CD4-positive, alpha-beta T cell (primary cell): ENCODE measurements around the gene CABP2. TPM values are rescaled to one million over a fixed set of nuclear protein-coding genes. Genes with fewer than 3 reads are reported as not detected.

Source experiments
- ATAC-seq: fragments of 200-7000 bp; cut with Tn5 transposase; one replicate; pipeline ENCODE4 v1.10.0; 2022; ENCODE audit warnings: mild to moderate bottlenecking; ENCODE audit not compliant: poor library complexity
- CTCF ChIA-PET: fragments of 350-600 bp; sonication (Branson Sonifier 250); formaldehyde crosslinking; loops from one replicate; lab custom pipeline; 2021; ENCODE audit warnings: antibody characterized with exemption, inconsistent platforms; lab: Charles Lee
- POLR2A ChIA-PET: fragments of 350-600 bp; sonication (Branson Sonifier 250); formaldehyde crosslinking; loops from one replicate; lab custom pipeline; 2021; ENCODE audit warnings: antibody characterized with exemption, inconsistent platforms; lab: Charles Lee
- DNase-seq, 14 experiments: peaks; one replicate each; pipeline ENCODE4 v3.0.0-alpha.2; 2013 to 2020; ENCODE audit warnings: mixed read lengths in 2 of 14
- H3K27ac ChIP-seq, 2 donors: one replicate each; pipeline versions ENCODE4 v1.5.1 to v1.7.0; 2013; ENCODE audit warnings: low read length in 2 of 2, low read depth in 1 of 2, mild to moderate bottlenecking in 1 of 2
- H3K27me3 ChIP-seq, 2 experiments: 1 replicate in 1 of 2; 2 replicates in 1 of 2; pipeline versions ENCODE4 v1.6.1 to v1.7.0; 2013; ENCODE audit warnings: low read length in 2 of 2, control low read depth in 1 of 2, mild to moderate bottlenecking in 1 of 2, moderate library complexity in 1 of 2; ENCODE audit not compliant: insufficient read depth in 2 of 2, control insufficient read depth in 1 of 2
- H3K36me3 ChIP-seq: one replicate; pipeline ENCODE4 v1.6.1; 2013; ENCODE audit warnings: low read length, control low read depth; ENCODE audit not compliant: insufficient read depth
- H3K4me1 ChIP-seq: one replicate; pipeline ENCODE4 v1.6.1; 2013; ENCODE audit warnings: low read length, control low read depth; ENCODE audit not compliant: insufficient read depth
- H3K4me3 ChIP-seq: one replicate; pipeline ENCODE4 v1.5.1; 2013; ENCODE audit warnings: mild to moderate bottlenecking, low read length, moderate library complexity
- H3K9me3 ChIP-seq, 2 experiments: 1 replicate in 1 of 2; 2 replicates in 1 of 2; pipeline versions ENCODE4 v1.6.1 to v1.7.0; 2013; ENCODE audit warnings: low read length in 2 of 2, mild to moderate bottlenecking in 2 of 2, control low read depth in 1 of 2, moderate library complexity in 1 of 2; ENCODE audit not compliant: control insufficient read depth in 1 of 2, insufficient read depth in 1 of 2
- H3K27ac Mint-ChIP-seq: one replicate; pipeline ENCODE4 v1.8.0; 2020; ENCODE audit warnings: mixed read lengths
- H3K27me3 Mint-ChIP-seq: one replicate; pipeline ENCODE4 v1.8.0; 2021; ENCODE audit warnings: mixed read lengths
- H3K36me3 Mint-ChIP-seq: one replicate; pipeline ENCODE4 v1.8.0; 2021; ENCODE audit warnings: low read depth, mixed read lengths
- H3K4me1 Mint-ChIP-seq: one replicate; pipeline ENCODE4 v1.8.0; 2021; ENCODE audit warnings: low read depth, mixed read lengths
- H3K4me3 Mint-ChIP-seq: one replicate; pipeline ENCODE4 v1.8.0; 2020; ENCODE audit warnings: mild to moderate bottlenecking, mixed read lengths
- H3K9me3 Mint-ChIP-seq: one replicate; pipeline ENCODE4 v1.8.0; 2020; ENCODE audit warnings: mixed read lengths
- intact Hi-C, 2 experiments: fragments of 100-400 bp; cut with DNase I in 1 of 2; cut with micrococcal nuclease in 1 of 2; formaldehyde crosslinking; loops; one replicate each; pipeline versions ENCODE4 v1.15.1 to v1.9.0; 2023 to 2025; cut with DNase I, micrococcal nuclease
- total RNA-seq, 174 experiments: library from RNA in 2 of 174; stranded (reverse) in 2 of 174; gene quantifications; one replicate each; pipeline ENCODE4 v1.2.3 and lab custom pipeline; 2021 to 2026
- TF ChIP-seq, protein P1 (sequence below): fragments of 200-600 bp; IDR thresholded peaks from one replicate; pipeline ENCODE4 v1.8.0; 2022; ENCODE audit warnings: antibody characterized with exemption, mild to moderate bottlenecking

Gene CABP2
- total RNA-seq, 2 experiments from 2014 or later = not detected

DNA sequence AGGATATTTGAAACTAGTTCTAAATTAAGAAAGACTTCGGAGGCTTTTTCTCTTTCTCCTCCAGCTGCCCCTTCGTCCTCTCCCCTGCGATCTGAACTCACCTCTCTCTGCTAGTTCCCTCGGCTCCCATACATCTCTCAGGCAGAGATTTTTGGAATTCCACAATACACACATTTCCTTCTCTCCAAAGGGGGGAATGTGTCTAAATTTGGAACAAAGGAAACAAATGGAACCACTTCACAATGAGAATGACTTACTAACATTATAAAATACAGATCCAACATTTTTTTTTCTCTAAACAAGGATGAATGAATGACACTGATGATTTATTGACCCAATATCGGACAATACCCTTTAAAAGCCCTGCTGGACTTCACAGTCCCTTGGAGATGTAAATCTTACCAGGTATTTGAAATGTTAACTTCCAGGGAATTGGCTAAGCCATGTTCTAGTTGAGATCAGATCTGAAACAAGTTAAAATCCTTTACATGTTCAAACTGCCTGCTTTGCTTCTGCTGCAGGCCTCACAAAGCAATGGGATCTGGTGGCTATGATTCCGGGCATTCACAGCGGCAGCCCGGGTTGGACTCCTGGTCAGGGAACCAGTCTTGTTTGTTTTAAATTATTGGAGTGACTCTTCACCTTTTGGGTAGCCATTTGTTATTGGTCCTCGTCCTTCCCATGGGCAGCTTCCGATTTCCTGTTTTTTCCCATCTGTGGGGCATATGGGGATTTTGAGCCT is 39.9 kb upstream of the CABP2 start:
- Mint-ChIP-seq H3K4me1 (no peaks in the 10 kb centered on the region), H3K27ac (no peak overlapping the region), H3K27me3 (peaks cover 5% of the 10 kb centered on the region), H3K9me3 (no peaks in the 10 kb centered on the region), H3K36me3 (no peaks in the 10 kb centered on the region), H3K4me3 (no peak overlapping the region)
- no peak overlapping the region for H3K4me3 ChIP-seq
- H3K4me1 ChIP-seq = no peaks in the 10 kb centered on the region
- ATAC-seq = no peak
- no peaks in the 10 kb centered on the region for H3K9me3 ChIP-seq
- H3K36me3 ChIP-seq = no peaks in the 10 kb centered on the region
- no peak overlapping the region for H3K27ac ChIP-seq
- no peaks in the 10 kb centered on the region for H3K27me3 ChIP-seq
- ChIA-PET CTCF (interaction anchor here (1.1 kb wide), 1 partner anchor 9 kb away, joined by 3 read pairs; no protein-coding TSS in a partner anchor), POLR2A (no interaction called here)
- intact Hi-C loops = no loop called here
- TF ChIP-seq, protein P1, sequence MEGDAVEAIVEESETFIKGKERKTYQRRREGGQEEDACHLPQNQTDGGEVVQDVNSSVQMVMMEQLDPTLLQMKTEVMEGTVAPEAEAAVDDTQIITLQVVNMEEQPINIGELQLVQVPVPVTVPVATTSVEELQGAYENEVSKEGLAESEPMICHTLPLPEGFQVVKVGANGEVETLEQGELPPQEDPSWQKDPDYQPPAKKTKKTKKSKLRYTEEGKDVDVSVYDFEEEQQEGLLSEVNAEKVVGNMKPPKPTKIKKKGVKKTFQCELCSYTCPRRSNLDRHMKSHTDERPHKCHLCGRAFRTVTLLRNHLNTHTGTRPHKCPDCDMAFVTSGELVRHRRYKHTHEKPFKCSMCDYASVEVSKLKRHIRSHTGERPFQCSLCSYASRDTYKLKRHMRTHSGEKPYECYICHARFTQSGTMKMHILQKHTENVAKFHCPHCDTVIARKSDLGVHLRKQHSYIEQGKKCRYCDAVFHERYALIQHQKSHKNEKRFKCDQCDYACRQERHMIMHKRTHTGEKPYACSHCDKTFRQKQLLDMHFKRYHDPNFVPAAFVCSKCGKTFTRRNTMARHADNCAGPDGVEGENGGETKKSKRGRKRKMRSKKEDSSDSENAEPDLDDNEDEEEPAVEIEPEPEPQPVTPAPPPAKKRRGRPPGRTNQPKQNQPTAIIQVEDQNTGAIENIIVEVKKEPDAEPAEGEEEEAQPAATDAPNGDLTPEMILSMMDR = no peak
- no peak for DNase-seq

DNA sequence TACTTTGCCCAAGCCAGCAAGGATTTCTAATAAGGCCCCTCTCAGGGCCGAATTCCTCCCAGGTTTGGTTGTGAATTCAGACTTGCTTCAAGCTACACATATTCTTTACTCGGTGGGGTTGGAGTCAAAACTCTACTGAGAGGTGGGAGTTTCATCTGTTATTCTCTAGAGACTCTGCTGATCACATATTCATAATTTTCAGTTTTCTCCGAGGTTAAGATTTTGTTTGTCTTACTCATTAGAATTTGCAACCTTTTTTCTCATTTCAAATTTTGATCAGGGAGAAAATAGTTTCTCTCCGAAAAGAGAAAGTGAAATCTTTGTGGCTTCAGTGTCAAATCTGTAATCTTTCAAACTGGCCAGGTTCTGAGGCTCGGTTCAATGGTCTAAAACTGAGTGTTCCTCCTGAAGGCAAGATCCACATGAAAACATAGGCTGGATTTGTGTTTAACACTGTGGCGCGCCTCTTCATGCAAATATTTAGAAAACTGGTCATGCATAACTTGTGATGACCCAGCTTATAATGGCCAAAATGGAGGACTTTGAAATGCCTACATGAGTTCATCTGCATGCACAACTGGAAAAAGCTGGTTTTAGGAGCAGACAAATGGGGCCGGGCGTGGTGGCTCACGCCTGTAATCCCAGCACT is 38.8 kb upstream of the CABP2 start:
- H3K27ac Mint-ChIP-seq = no peak overlapping the region
- no peaks in the 10 kb centered on the region for H3K4me1 Mint-ChIP-seq
- H3K4me3 Mint-ChIP-seq = no peak overlapping the region
- CTCF ChIA-PET = interaction anchor here (1.1 kb wide), 1 partner anchor 10 kb away, joined by 3 read pairs; no protein-coding TSS in a partner anchor
- Histone ChIP-seq H3K36me3 (no peaks in the 10 kb centered on the region), H3K4me1 (no peaks in the 10 kb centered on the region), H3K27ac (no peak overlapping the region), H3K9me3 (no peaks in the 10 kb centered on the region), H3K27me3 (no peaks in the 10 kb centered on the region), H3K4me3 (no peak overlapping the region)
- DNase-seq = no peak
- no peak for ATAC-seq
- no peaks in the 10 kb centered on the region for H3K36me3 Mint-ChIP-seq
- peaks cover 5% of the 10 kb centered on the region for H3K27me3 Mint-ChIP-seq
- no peaks in the 10 kb centered on the region for H3K9me3 Mint-ChIP-seq
- TF ChIP-seq, protein P1 = no peak
- intact Hi-C loops = no loop called here
- POLR2A ChIA-PET = no interaction called here

DNA sequence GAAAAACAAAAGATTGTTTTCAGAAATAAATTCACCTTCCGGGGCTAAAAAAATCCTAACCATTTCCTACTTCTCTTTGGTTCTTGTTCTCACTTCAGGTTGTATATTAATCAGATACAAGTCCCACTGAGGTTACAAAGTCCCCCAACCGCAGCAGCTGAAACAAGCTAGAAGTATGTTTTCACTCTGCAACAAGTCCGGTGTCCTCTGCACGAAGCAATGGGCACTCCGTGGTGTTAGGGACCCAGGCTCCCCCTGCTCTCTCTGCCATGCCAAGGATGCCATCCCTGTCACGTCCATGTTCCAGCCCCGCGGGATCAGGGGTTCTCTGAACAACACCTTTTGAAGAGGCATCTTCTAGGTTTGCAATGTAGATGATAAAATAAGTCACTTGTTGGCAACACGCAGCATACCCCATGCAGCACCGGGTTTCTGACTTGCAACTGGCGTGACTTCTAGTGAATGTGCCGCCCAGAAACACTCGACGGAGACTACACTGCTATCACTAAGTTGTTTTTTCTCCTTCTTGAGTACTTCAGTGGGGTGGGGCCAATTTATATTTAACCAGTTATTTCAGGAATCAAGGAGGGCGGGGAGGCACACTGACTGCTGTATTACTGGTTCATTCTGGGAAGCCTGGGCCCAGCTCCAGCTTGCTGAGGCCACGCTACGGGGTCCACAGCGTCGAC is 35.0 kb upstream of the CABP2 start:
- H3K36me3 Mint-ChIP-seq = no peaks in the 10 kb centered on the region
- no peak for ATAC-seq
- no peak overlapping the region for H3K27ac Mint-ChIP-seq
- Histone ChIP-seq H3K36me3 (no peaks in the 10 kb centered on the region), H3K4me3 (no peak overlapping the region), H3K27me3 (no peaks in the 10 kb centered on the region), H3K4me1 (no peaks in the 10 kb centered on the region), H3K9me3 (no peaks in the 10 kb centered on the region), H3K27ac (no peak overlapping the region)
- TF ChIP-seq, protein P1 = no peak
- H3K9me3 Mint-ChIP-seq = no peaks in the 10 kb centered on the region
- ChIA-PET CTCF (no interaction called here), POLR2A (interaction anchor here (0.6 kb wide), 1 partner anchor 424 kb away, joined by 3 read pairs; no protein-coding TSS in a partner anchor)
- H3K4me1 Mint-ChIP-seq = no peaks in the 10 kb centered on the region
- no peak for DNase-seq
- H3K4me3 Mint-ChIP-seq = no peak overlapping the region
- peaks cover 9% of the 10 kb centered on the region for H3K27me3 Mint-ChIP-seq
- intact Hi-C loops = no loop called here
